Urinary bladder (tissue), 4 donors: ENCODE measurements around the gene C10orf62. TPM values are rescaled to one million over a fixed set of nuclear protein-coding genes. Genes with fewer than 3 reads are reported as not detected.
"Not testable (repeated sequence)": the region's sequence is repeated elsewhere in the genome, so short reads cannot be mapped to it uniquely, and the experiment has no call there.

ENCODE experiments used
- DNase-seq: peaks from one replicate; pipeline ENCODE4 v3.0.0-alpha.2; 2015; ENCODE audit errors: extremely low spot score
- H3K27ac ChIP-seq: one replicate; pipeline ENCODE4 v1.5.1; 2013; ENCODE audit warnings: low read depth, mild to moderate bottlenecking, moderate library complexity
- H3K36me3 ChIP-seq: one replicate; pipeline ENCODE4 v1.6.1; 2013; ENCODE audit warnings: mild to moderate bottlenecking, moderate library complexity; ENCODE audit not compliant: insufficient read depth
- H3K4me1 ChIP-seq: one replicate; pipeline ENCODE4 v1.6.1; 2013; ENCODE audit warnings: mild to moderate bottlenecking, moderate library complexity; ENCODE audit not compliant: insufficient read depth
- H3K4me3 ChIP-seq: one replicate; pipeline ENCODE4 v1.5.1; 2013; ENCODE audit warnings: low read depth, low read length
- WGBS: extraction: QIAGEN DNeasy Blood & Tissue Kit; methylation state at CpG from one replicate; pipeline ENCODE4 v1.1.7; 2013; 5-methylcytosine and 5-hydroxymethylcytosine counted together
- polyA plus RNA-seq: library from polyadenylated mRNA; stranded (reverse); fragments of 200-250 nt; gene quantifications from one replicate; pipeline ENCODE4 v1.2.3, GENCODE V29; 2013
- total RNA-seq: library from RNA; depleted of rRNA; stranded (reverse); fragments of >200 nt; gene quantifications from one replicate; pipeline ENCODE4 v1.2.3, GENCODE V29; 2014
- donor health status: healthy with polysubstance abuse.
- donor health status: healthy.

The C10orf62 gene
- total and polyA plus RNA-seq, 2 donors = not detected

DNA sequence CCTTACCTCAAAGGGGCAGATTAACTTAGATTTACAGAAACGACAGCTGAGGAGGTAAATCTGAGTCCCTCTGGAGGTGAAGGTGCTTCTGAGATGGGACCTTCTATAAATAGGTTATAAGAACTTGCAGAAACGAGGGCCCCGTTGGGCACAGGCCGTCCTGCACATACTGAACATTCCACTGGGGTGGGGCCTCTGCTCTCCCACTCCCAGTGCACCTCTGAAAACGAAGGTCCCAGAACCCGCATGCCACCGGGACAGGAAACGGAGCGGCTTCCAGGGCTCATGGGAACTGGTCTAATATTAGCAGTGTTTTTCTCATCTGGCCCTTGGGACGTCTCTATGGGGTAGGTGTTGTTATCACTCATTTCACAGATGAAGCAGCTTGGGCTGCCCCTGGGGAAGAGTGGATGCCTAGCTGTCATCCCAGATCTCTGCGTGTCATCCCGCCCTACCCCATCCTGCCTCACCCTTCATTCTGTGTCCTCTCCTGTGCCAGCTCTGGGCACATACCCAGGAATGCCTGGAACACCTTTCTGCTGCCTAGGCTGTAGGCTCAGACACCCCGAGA lies 19.6 kb downstream of the C10orf62 start:
- no peak for DNase-seq
- 70% methylated on average over 13 of the region's 13 CpGs for WGBS
- no peaks in the 10 kb centered on the region for H3K36me3 ChIP-seq
- H3K4me1 ChIP-seq = no peaks in the 10 kb centered on the region
- no peak overlapping the region for H3K4me3 ChIP-seq
- no peak overlapping the region for H3K27ac ChIP-seq

- no peak for DNase-seq
- H3K4me1 ChIP-seq = no peaks in the 10 kb centered on the region
- no peak overlapping the region for H3K4me3 ChIP-seq
- H3K36me3 ChIP-seq = no peaks in the 10 kb centered on the region
- 86% methylated on average over 12 of the region's 12 CpGs for WGBS
- H3K27ac ChIP-seq = no peak overlapping the region
Measured at GRCh38 chr10:97611473-97611872, 22.0 kb downstream of the C10orf62 start.

DNA sequence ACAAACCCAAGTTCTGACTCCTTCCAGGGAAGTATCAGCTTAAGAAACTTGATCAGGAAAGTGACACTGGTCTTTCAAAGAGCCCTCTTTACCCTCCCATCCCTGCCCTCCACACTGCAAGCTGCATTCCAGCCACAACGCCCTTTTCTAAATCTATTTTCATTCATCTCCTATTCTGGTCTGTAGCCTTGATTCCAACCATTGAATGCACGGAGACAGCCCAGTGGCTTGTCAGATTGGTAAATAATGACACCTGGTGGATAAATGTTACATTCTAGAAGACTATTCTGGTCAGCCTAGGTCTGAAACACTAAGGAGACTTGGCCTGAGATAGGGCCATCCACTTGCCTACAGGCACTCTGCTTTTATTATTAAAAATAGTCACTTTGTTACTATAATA lies 22.9 kb downstream of the C10orf62 start:
- 26% methylated on average over 2 of the region's 2 CpGs for WGBS
- H3K27ac ChIP-seq = no peak overlapping the region
- DNase-seq = peak; percentile 10

DNA sequence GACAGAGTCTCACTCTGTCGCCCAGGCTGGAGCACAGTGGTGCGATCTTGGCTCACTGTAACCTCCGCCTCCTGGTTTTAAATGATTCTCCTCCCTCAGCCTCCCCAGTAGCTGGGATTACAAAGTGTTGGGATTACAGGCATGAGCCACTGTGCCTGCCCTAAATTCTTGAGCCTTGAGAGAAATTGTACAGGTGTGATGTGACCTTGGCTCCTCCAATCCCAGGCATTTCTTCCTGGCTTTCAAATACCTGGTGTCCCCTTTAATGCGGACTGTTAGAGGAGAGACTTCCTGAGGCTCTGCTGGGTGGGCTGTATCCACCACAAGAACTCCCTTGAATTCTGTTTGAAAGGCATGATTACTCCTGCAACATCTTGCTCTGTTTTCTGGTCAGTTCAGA lies 28.8 kb downstream of the C10orf62 start:
- Histone ChIP-seq H3K4me1 (no peaks in the 10 kb centered on the region), H3K36me3 (no peaks in the 10 kb centered on the region), H3K27ac (no peak overlapping the region), H3K4me3 (no peak overlapping the region)
- 98% methylated on average over 4 of the region's 4 CpGs for WGBS
- DNase-seq = no peak

More for the DNA sequence above, 22.9 kb downstream of the C10orf62 start:
- H3K4me3 ChIP-seq = no peak overlapping the region
- no peaks in the 10 kb centered on the region for H3K36me3 ChIP-seq
- no peaks in the 10 kb centered on the region for H3K4me1 ChIP-seq

- Histone ChIP-seq H3K27ac (no peak overlapping the region), H3K4me3 (no peak overlapping the region), H3K36me3 (no peaks in the 10 kb centered on the region), H3K4me1 (no peaks in the 10 kb centered on the region)
- no peak for DNase-seq
- WGBS = 93% methylated on average over 4 of the region's 4 CpGs
Measured at GRCh38 chr10:97618733-97619132, 29.2 kb downstream of the C10orf62 start.

GRCh38 chr10:97623277-97623676 lies 33.8 kb downstream of the C10orf62 start:
- Histone ChIP-seq H3K4me1 (no peaks in the 10 kb centered on the region), H3K27ac (no peak overlapping the region), H3K4me3 (no peak overlapping the region), H3K36me3 (no peaks in the 10 kb centered on the region)
- WGBS = 98% methylated on average over 1 of the region's 1 CpG
- no peak for DNase-seq

GRCh38 chr10:97627731-97628130 lies 38.2 kb downstream of the C10orf62 start:
- DNase-seq = no peak
- Histone ChIP-seq H3K4me3 (no peak overlapping the region), H3K36me3 (no peaks in the 10 kb centered on the region), H3K27ac (no peak overlapping the region), H3K4me1 (no peaks in the 10 kb centered on the region)
- 45% methylated on average over 4 of the region's 4 CpGs for WGBS

- Histone ChIP-seq H3K36me3 (no peaks in the 10 kb centered on the region), H3K4me3 (no peak overlapping the region), H3K4me1 (no peaks in the 10 kb centered on the region), H3K27ac (no peak overlapping the region)
- no peak for DNase-seq
- 68% methylated on average over 3 of the region's 3 CpGs for WGBS
Measured at GRCh38 chr10:97628228-97628627, 38.7 kb downstream of the C10orf62 start.

DNA sequence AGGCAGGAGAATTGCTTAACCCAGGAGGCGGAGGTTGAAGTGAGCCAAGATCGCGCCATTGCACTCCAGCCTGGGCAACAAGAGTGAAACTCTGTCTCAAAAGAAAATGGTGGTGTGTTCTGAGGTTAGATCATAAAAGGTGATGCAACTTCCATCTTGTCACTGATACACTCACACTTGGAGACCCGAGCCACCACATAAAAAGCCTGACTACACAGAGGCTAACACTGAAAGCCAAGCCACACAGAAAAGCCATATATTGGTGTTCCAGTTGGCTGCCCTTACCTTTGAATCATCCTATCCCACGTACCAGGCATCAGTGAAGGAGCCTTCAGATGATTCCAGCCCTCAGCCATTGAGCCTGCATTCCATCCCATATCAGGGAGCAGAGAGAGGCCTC lies 39.8 kb downstream of the C10orf62 start:
- no peaks in the 10 kb centered on the region for H3K4me1 ChIP-seq
- no peak for DNase-seq
- no peak overlapping the region for H3K27ac ChIP-seq
- no peaks in the 10 kb centered on the region for H3K36me3 ChIP-seq
- 98% methylated on average over 5 of the region's 5 CpGs for WGBS
- no peak overlapping the region for H3K4me3 ChIP-seq

GRCh38 chr10:97631098-97631497 lies 41.6 kb downstream of the C10orf62 start:
- Histone ChIP-seq H3K4me1 (no peaks in the 10 kb centered on the region), H3K36me3 (no peaks in the 10 kb centered on the region), H3K27ac (no peak overlapping the region), H3K4me3 (no peak overlapping the region)
- no peak for DNase-seq

DNA sequence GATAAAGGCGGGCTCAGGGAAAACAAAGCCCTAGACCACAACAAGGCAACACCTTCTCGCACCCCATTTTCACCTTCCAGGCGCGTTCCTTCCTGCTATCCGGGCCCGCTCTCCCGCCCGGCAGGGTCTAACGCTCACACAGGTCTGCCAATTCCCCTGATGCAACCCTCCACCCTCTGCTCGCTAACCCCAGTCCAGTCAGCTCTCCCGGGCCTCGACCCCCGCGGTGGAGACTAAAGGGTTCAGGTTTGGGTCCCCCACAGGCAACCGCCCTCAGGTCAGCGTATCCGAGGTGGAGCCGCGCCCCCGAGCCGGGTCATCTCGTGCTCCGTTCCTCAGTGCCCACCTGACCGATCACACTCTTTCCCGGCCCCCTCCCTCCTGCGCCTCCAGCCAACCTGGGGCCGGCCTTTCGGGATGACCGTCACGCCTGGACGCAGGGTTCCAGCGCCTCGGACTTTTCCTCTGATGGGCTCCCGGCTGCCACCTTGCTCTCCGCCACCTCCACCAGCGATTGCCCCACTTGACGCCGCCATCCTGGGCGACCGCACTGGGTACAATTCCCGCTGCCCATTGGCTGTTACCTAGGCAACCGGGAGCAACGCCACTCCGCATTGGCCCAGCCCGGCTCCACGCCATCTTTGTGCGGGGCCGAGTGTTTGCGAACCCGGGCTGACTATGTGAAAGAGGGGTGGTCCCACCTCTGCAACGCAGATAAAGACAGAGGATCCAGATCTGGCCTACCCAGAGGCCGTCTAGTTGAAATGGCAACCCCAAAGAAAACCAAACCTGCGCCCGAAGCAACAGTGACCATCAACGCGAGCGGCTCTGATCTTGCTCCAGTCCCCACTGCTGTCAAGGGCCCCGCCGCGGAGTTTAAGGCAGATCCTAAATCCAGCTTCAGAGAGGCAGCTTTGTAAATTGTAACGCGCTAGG lies 43.7 kb downstream of the C10orf62 start, which contains the start of gene MORN4:
TSS of gene MORN4 (minus strand) at position 552 of the 936 bp plus-strand sequence. CDS start 13,847 bp downstream, outside the sequence.
- 3% methylated on average over 62 of the region's 62 CpGs for WGBS

DNA sequence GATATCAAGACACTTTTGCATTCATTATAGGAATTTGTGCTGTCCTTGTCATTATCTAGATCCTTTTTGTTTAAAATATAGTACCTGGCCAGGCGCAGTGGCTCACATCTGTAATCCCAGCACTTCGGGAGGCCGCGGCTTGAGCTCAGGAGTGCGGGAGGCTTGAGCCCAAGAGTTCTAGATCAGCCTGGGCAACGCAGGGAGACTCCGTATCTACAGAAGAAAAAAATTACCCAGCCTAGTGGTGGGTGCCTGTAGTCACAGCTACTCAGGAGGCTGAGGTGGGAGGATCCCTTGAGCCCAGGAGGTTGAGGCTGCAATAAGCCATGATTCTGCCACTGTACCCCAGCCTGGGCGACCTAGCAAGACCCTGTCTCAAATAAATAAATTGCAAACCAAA lies 44.4 kb downstream of the C10orf62 start:
- no peak for DNase-seq
- WGBS = 85% methylated on average over 8 of the region's 8 CpGs
- no peaks in the 10 kb centered on the region for H3K36me3 ChIP-seq
- H3K27ac ChIP-seq = no peak overlapping the region
- peak overlapping the region; percentile 75 for H3K4me3 ChIP-seq
- H3K4me1 ChIP-seq = no peaks in the 10 kb centered on the region

More for the DNA sequence above, 43.7 kb downstream of the C10orf62 start, which contains the start of gene MORN4:
- peak within 1 kb of the TSS; percentile 75 for H3K4me3 ChIP-seq
- H3K4me1 ChIP-seq = no peaks in the 10 kb centered on the region
- H3K36me3 ChIP-seq = no peaks in the 10 kb centered on the region
- no peak within 1 kb of the TSS for H3K27ac ChIP-seq
- peak; percentile 86 for DNase-seq

DNA sequence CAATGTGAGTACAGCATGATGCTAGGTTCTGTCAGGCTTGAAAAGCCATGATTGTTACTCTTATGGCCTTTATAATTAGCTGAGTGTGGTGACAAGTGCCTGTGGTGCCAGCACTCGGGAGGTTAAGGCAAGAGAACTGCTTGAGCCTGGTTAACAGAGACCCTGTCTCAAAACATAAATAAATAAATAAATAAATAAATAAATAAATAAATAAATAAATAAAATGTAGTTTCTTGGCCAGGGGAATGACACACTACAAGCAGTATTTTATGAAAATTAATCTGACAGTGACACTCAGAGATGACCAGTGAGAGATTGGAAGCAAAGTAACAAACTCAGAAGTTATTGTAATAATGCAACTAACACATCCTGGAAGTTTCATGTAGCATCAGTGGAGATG lies 46.1 kb downstream of the C10orf62 start:
- WGBS = 89% methylated on average over 1 of the region's 1 CpG
- no peak overlapping the region for H3K27ac ChIP-seq
- H3K4me1 ChIP-seq = no peaks in the 10 kb centered on the region
- no peaks in the 10 kb centered on the region for H3K36me3 ChIP-seq
- no peak for DNase-seq
- no peak overlapping the region for H3K4me3 ChIP-seq

DNA sequence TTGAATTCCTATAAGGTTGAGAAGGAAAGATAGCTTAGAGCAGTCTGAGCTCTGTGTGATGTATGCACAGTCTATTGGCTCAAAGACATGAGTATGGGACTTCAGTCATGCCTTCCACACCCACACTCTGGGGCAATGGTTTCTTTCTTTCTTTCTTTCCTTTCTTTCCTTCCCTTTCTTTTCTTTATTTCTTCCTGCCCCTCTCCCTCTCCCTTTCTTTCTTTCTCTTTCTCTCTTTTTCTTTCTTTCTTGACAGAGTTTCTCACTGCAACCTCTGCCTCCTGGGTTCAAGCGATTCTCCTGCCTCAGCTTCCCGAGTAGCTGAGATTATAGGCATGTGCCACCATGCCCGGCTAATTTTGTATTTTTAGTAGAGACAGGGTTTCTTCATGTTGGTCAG lies 49.6 kb downstream of the C10orf62 start:
- H3K4me1 ChIP-seq, DNase-seq, H3K27ac ChIP-seq, H3K4me3 ChIP-seq, H3K36me3 ChIP-seq: not testable (repeated sequence)
- 88% methylated on average over 3 of the region's 3 CpGs for WGBS
